ENCODE results near the gene RNF20. TPM values are rescaled to one million over a fixed set of nuclear protein-coding genes. Genes with fewer than 3 reads are reported as not detected.

RNF20 gene
- total and polyA plus RNA-seq, 2 donors (not counting 1 experiment from before 2014, with no cell fraction given): 5.7 to 56.4 TPM

- 99% methylated on average over 7 of the region's 8 CpGs for WGBS (ENCODE audit: insufficient coverage)
- DNase-seq (no peak), ATAC-seq (ENCODE audit: low read depth) (no peak)
- H3K4me3 Mint-ChIP-seq: no peak overlapping the region
- no peaks in the 10 kb centered on the region for H3K27me3 ChIP-seq (replicated peaks in 1 of 4; ENCODE audit: control extremely low read depth in 1 of 4, control insufficient read depth in 3 of 4, insufficient read depth in 4 of 4, low read length in 3 of 4)
- intact Hi-C loops (cut with micrococcal nuclease): no loop called here
- H4K20me1 ChIP-seq (ENCODE audit: control insufficient read depth, insufficient read depth, low read length, poor library complexity, severe bottlenecking): peaks cover 27% of the 10 kb centered on the region
- no peak overlapping the region for H3K27ac ChIP-seq (ENCODE audit: low read length in 2 of 2)
- no peak overlapping the region for H2AFZ ChIP-seq (ENCODE audit: insufficient read depth, low read depth, low read length, poor library complexity, severe bottlenecking)
- no peaks in the 10 kb centered on the region for H3K9me3 ChIP-seq (ENCODE audit: control extremely low read depth in 1 of 3, control insufficient read depth in 2 of 3, insufficient read depth in 1 of 3, low read length in 2 of 3)
- peaks cover 44% of the 10 kb centered on the region for H3K79me2 ChIP-seq (ENCODE audit: control insufficient read depth, insufficient read depth, low read length)
- H3K27me3 Mint-ChIP-seq: no peaks in the 10 kb centered on the region
- no peak overlapping the region for H3K4me2 ChIP-seq (replicated peaks; ENCODE audit: low read depth, low read length, poor library complexity, severe bottlenecking)
- H3K4me3 ChIP-seq (ENCODE audit: control extremely low read depth in 1 of 5, extremely low read depth in 1 of 5, insufficient read depth in 1 of 5, low read depth in 2 of 5, low read length in 4 of 5): no peak overlapping the region
- H3K36me3 ChIP-seq (replicated peaks in 1 of 2; ENCODE audit: control extremely low read depth in 1 of 2, control insufficient read depth in 1 of 2, extremely low read depth in 1 of 2, insufficient read depth in 2 of 2, low read length in 1 of 2): peaks cover 5 to 80% of the 10 kb centered on the region in 2 experiments
- TF ChIP-seq EZH2 (IDR thresholded peaks at IDR 0.05; ENCODE audit: borderline replicate concordance, insufficient read depth, low read depth, low read length, poor library complexity, severe bottlenecking) (no peak), CTCF (IDR thresholded peaks at IDR 0.05) (no peak)
- peaks cover 0 to 10% of the 10 kb centered on the region in 2 donors for H3K4me1 ChIP-seq (ENCODE audit: control insufficient read depth in 2 of 2, insufficient read depth in 2 of 2, low read length in 2 of 2)
- H3K4me1 Mint-ChIP-seq: peaks cover 5% of the 10 kb centered on the region
- CTCF ChIA-PET: interaction anchor here (1.9 to 2.0 kb wide), 2 partner anchors 10 to 82 kb away, joined by 4 to 6 read pairs; no protein-coding TSS in a partner anchor
- POLR2A ChIA-PET: no interaction called here
- no peak overlapping the region for H3K27ac Mint-ChIP-seq
- H3K9ac ChIP-seq (ENCODE audit: low read length): no peak overlapping the region
- no peaks in the 10 kb centered on the region for H3K9me3 Mint-ChIP-seq (ENCODE audit: insufficient read depth)
These were observed 6.4 kb downstream of the RNF20 start for GRCh38 chr9:101540069-101540468.

GRCh38 chr9:101543098-101543735, 9.6 kb downstream of the RNF20 start:
- CTCF ChIA-PET: no interaction called here
- Mint-ChIP-seq H3K27ac (no peak overlapping the region), H3K27me3 (no peaks in the 10 kb centered on the region), H3K9me3 (ENCODE audit: insufficient read depth) (no peaks in the 10 kb centered on the region), H3K4me1 (no peaks in the 10 kb centered on the region), H3K4me3 (no peak overlapping the region)
- peaks cover 8% of the 10 kb centered on the region for H4K20me1 ChIP-seq (ENCODE audit: control insufficient read depth, insufficient read depth, low read length, poor library complexity, severe bottlenecking)
- H3K79me2 ChIP-seq (ENCODE audit: control insufficient read depth, insufficient read depth, low read length): peaks cover 12% of the 10 kb centered on the region
- H3K9ac ChIP-seq (ENCODE audit: low read length): no peak overlapping the region
- no peak overlapping the region for H3K4me2 ChIP-seq (replicated peaks; ENCODE audit: low read depth, low read length, poor library complexity, severe bottlenecking)
- no peaks in the 10 kb centered on the region for H3K9me3 ChIP-seq (ENCODE audit: control extremely low read depth in 1 of 3, control insufficient read depth in 2 of 3, insufficient read depth in 1 of 3, low read length in 2 of 3)
- no peak for ATAC-seq (ENCODE audit: low read depth)
- DNase-seq: no peak
- H3K27ac ChIP-seq (ENCODE audit: low read length in 2 of 2): no peak overlapping the region
- TF ChIP-seq EZH2 (IDR thresholded peaks at IDR 0.05; ENCODE audit: borderline replicate concordance, insufficient read depth, low read depth, low read length, poor library complexity, severe bottlenecking) (no peak), CTCF (IDR thresholded peaks at IDR 0.05) (no peak)
- intact Hi-C loops (cut with micrococcal nuclease): no loop called here
- POLR2A ChIA-PET: no interaction called here
- 98% methylated on average over 14 of the region's 14 CpGs for WGBS (ENCODE audit: insufficient coverage)
- no peaks in the 10 kb centered on the region for H3K27me3 ChIP-seq (replicated peaks in 1 of 4; ENCODE audit: control extremely low read depth in 1 of 4, control insufficient read depth in 3 of 4, insufficient read depth in 4 of 4, low read length in 3 of 4)
- no peak overlapping the region for H2AFZ ChIP-seq (ENCODE audit: insufficient read depth, low read depth, low read length, poor library complexity, severe bottlenecking)
- H3K4me3 ChIP-seq (ENCODE audit: control extremely low read depth in 1 of 5, extremely low read depth in 1 of 5, insufficient read depth in 1 of 5, low read depth in 2 of 5, low read length in 4 of 5): no peak overlapping the region
- peaks cover 15 to 86% of the 10 kb centered on the region in 2 experiments for H3K36me3 ChIP-seq (replicated peaks in 1 of 2; ENCODE audit: control extremely low read depth in 1 of 2, control insufficient read depth in 1 of 2, extremely low read depth in 1 of 2, insufficient read depth in 2 of 2, low read length in 1 of 2)
- no peaks in the 10 kb centered on the region for H3K4me1 ChIP-seq (ENCODE audit: control insufficient read depth in 2 of 2, insufficient read depth in 2 of 2, low read length in 2 of 2)
